NT2/D1 (cell line): ENCODE results near the gene SVEP1.

Experiments
- SUZ12 ChIP-seq: IDR thresholded peaks from 2 replicates; pipeline ENCODE4 v1.6.1; 2011; ENCODE audit not compliant: insufficient read length, insufficient read depth; ENCODE audit errors: extremely low read depth
- YY1 ChIP-seq: IDR thresholded peaks from 2 replicates; pipeline ENCODE4 v1.6.1; 2011; ENCODE audit not compliant: insufficient read length, insufficient read depth
- ZNF274 ChIP-seq: IDR thresholded peaks from 2 replicates; pipeline ENCODE4 v1.6.1; 2011; ENCODE audit warnings: mild to moderate bottlenecking, low read depth, low read length

DNA sequence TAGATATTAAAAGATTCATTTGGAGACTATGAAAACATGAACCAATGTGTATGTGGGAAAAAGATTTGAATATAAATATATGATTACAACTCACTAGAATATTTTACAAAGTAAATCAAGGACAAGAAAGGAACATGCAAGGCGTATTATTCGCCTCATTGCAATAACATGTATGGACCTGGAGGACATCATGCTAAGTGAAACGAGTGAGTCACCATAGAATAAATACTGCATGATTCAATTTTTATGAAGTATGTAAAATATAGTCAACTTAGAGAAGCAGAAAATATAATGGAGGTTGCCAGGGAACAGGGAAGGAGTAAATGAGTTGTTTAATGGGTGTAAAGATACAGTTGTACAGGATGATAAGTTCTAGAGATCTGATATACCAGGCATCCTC lies 246.8 kb downstream of the SVEP1 start:
- TF ChIP-seq ZNF274 (no peak), SUZ12 (no peak), YY1 (no peak)
